ENCODE results near the gene RNF31.
A peak's percentile ranks its signal among the peaks of the same experiment; 100 is the strongest.

Gene RNF31

DNA sequence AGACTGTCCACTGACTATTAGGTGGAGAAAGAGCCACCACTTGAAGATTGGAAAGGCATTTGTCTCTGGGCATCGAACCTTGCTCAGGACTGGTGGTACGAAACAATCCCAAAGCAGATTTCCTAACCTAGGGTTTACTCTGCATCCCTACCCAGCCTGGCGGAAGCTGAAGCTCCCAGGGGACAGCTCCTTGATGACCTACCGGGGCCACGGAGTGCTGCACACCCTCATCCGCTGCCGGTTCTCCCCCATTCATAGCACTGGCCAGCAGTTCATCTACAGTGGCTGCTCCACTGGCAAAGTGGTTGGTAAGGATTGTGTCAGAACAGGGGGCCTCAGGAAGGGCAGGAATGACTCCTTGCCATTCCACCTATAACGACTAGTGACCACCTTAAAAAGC is 26.1 kb upstream of the RNF31 start:
- TF ChIP-seq, protein P1, sequence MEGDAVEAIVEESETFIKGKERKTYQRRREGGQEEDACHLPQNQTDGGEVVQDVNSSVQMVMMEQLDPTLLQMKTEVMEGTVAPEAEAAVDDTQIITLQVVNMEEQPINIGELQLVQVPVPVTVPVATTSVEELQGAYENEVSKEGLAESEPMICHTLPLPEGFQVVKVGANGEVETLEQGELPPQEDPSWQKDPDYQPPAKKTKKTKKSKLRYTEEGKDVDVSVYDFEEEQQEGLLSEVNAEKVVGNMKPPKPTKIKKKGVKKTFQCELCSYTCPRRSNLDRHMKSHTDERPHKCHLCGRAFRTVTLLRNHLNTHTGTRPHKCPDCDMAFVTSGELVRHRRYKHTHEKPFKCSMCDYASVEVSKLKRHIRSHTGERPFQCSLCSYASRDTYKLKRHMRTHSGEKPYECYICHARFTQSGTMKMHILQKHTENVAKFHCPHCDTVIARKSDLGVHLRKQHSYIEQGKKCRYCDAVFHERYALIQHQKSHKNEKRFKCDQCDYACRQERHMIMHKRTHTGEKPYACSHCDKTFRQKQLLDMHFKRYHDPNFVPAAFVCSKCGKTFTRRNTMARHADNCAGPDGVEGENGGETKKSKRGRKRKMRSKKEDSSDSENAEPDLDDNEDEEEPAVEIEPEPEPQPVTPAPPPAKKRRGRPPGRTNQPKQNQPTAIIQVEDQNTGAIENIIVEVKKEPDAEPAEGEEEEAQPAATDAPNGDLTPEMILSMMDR (IDR thresholded peaks at IDR 0.05) = no peak
- Mint-ChIP-seq H3K9me3 (no peaks in the 10 kb centered on the region), H3K4me1 (peaks cover 5% of the 10 kb centered on the region), H3K27ac (no peak overlapping the region), H3K36me3 (ENCODE audit: low read depth) (peaks cover 56% of the 10 kb centered on the region), H3K4me3 (no peak overlapping the region), H3K27me3 (ENCODE audit: low read depth, poor library complexity) (peaks cover 4% of the 10 kb centered on the region)
- no peak for DNase-seq

DNA sequence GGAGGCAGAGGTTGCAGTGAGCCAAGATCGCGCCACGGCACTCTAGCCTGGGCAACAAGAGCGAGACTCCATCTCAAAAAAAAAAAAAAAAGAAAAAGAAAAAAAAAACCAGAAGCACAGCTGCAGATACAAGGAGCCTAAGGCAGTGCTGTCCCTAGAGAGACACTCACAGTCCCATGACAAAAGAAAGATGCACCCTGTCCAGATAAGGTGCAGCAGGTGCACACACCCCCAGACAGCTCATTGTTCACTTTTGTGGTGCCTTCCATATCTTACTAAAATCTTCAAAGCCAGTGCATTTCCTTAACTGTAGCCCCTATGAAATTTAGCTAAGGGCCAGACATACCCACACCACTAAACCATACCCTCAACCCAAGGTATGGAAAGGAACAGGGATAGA is 24.9 kb upstream of the RNF31 start:
- H3K4me3 Mint-ChIP-seq = no peak overlapping the region
- no peak overlapping the region for H3K27ac Mint-ChIP-seq
- DNase-seq = no peak
- H3K4me1 Mint-ChIP-seq = no peaks in the 10 kb centered on the region
- H3K36me3 Mint-ChIP-seq (ENCODE audit: low read depth) = peaks cover 47% of the 10 kb centered on the region
- H3K27me3 Mint-ChIP-seq (ENCODE audit: low read depth, poor library complexity) = peaks cover 4% of the 10 kb centered on the region
- no peaks in the 10 kb centered on the region for H3K9me3 Mint-ChIP-seq
- TF ChIP-seq, protein P1 (IDR thresholded peaks at IDR 0.05) = no peak

DNA sequence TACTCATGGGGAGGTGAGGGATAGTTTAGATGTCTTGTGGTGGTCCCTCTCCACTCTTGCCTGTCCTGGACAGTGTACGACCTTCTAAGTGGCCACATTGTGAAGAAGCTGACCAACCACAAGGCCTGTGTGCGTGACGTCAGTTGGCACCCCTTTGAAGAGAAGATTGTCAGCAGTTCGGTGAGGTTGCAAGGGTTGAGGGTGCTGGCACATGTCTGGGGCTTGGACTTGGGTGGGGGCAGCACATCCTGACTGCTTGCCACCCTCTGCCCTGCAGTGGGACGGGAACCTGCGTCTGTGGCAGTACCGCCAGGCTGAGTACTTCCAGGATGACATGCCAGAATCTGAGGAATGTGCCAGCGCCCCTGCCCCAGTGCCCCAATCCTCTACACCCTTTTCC is 24.4 kb upstream of the RNF31 start:
- TF ChIP-seq, protein P1 (IDR thresholded peaks at IDR 0.05) = no peak
- H3K36me3 Mint-ChIP-seq (ENCODE audit: low read depth) = peaks cover 42% of the 10 kb centered on the region
- DNase-seq = no peak
- H3K4me3 Mint-ChIP-seq = no peak overlapping the region
- H3K9me3 Mint-ChIP-seq = no peaks in the 10 kb centered on the region
- H3K27me3 Mint-ChIP-seq (ENCODE audit: low read depth, poor library complexity) = peaks cover 4% of the 10 kb centered on the region
- no peak overlapping the region for H3K27ac Mint-ChIP-seq
- H3K4me1 Mint-ChIP-seq = no peaks in the 10 kb centered on the region

DNA sequence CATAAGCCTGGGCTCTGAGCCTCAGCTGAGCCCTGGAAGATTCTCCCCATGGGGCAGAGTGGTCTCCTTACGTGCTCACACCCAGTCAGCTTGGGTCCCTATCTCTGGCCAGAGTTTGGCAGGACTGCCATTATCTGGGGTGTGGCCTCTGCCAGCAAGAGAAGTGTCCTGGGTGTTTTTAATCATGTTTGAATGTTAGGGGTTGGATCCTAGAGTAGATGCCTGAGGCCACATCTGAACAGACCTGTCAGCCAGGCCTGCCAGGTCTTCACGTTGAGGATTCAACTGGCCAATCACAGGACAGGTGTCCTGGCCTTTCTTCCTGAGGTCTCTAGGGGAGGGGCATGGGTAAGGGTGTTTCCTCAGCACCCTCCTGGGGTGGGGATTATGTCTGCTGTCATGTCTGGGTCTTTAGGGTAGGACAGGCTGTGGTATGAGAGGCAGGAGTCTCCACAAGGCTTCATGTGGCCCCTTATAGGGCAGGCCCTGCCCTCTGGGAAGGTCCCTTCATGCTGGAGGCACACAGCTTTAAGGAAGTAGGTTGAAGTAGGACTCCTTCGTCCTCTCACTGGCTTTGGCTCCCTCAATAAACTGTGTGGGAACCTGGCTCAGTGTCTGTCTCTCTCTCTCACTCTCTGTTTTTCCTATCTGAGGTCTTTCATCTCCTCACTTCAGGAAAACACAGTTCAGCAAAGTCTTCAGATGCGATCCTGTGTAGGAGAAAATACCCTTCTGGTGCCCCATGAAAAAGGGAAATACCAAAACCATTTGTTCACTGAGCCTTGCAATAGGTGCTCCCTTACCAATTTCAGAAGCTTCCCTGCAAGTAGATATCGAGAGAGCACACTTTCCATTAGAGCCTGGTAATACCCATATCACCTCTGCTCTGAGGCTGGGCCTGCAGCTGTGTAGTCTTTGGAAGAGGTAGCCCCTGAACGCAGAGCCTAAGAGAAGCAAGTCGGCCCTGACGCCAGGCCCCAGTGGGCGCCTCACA is 23.6 kb upstream of the RNF31 start:
- Mint-ChIP-seq H3K27ac (peak overlapping the region; percentile 25), H3K9me3 (no peaks in the 10 kb centered on the region), H3K27me3 (ENCODE audit: low read depth, poor library complexity) (peaks cover 4% of the 10 kb centered on the region), H3K36me3 (ENCODE audit: low read depth) (peaks cover 34% of the 10 kb centered on the region), H3K4me1 (no peaks in the 10 kb centered on the region), H3K4me3 (no peak overlapping the region)
- DNase-seq = no peak
- TF ChIP-seq, protein P1 (IDR thresholded peaks at IDR 0.05) = no peak

DNA sequence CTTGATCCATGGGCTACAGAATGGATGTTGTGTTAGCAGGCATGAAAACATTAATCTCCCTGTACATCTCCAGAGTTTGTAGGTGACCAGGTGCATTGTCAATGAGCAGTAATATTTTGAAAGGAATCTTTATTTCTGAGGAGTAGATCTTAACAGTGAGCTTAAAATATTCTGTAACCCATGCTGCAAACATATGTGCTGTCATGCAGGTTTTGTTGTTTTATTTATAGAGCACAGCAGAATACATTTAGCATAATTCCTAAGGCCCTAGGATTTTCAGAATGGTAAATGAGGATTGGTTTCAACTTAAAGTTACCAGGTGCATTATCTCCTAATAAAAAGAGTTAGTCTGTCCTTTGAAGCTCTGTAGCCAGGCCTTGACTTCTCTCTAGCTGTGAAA is 20.4 kb upstream of the RNF31 start:
- Mint-ChIP-seq H3K9me3 (no peaks in the 10 kb centered on the region), H3K4me1 (peaks cover 16% of the 10 kb centered on the region), H3K36me3 (ENCODE audit: low read depth) (peaks cover 12% of the 10 kb centered on the region), H3K27me3 (ENCODE audit: low read depth, poor library complexity) (peaks cover 3% of the 10 kb centered on the region), H3K27ac (no peak overlapping the region), H3K4me3 (no peak overlapping the region)
- TF ChIP-seq, protein P1 (IDR thresholded peaks at IDR 0.05) = no peak
- no peak for DNase-seq

DNA sequence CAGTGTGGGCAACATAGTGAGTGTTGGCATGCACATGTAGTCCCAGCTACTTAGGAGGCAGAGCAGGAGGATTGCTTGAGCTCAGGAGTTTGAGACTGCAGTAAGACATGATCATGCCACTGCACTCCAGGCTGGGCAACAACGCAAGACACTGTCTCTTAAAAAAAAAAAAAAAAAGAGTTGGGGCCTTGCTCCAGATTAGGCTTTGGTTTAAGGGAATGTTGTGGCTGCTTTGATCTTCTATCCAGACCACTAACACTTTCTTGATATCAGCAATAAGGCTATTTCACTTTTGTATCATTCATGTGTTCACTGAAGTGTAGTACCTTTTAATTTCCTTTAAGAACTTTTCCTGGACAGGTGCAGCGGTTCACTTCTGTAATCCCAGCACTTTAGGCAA is 19.6 kb upstream of the RNF31 start:
- Mint-ChIP-seq H3K36me3 (ENCODE audit: low read depth) (peaks cover 12% of the 10 kb centered on the region), H3K27me3 (ENCODE audit: low read depth, poor library complexity) (peaks cover 3% of the 10 kb centered on the region), H3K27ac (no peak overlapping the region), H3K4me3 (no peak overlapping the region), H3K4me1 (peaks cover 24% of the 10 kb centered on the region), H3K9me3 (no peaks in the 10 kb centered on the region)
- TF ChIP-seq, protein P1 (IDR thresholded peaks at IDR 0.05) = no peak
- no peak for DNase-seq
